ENCODE data around the gene MELTF.
A peak's percentile ranks its signal among the peaks of the same experiment; 100 is the strongest.

The MELTF gene

GRCh38 chr3:197006860-197007259 is 22.8 kb downstream of the MELTF start:
- no peak for TF ChIP-seq CTCF (IDR thresholded peaks at IDR 0.05; ENCODE audit: extremely low read depth, missing control alignments)
- DNase-seq (ENCODE audit: low spot score), result no peak

- DNase-seq (ENCODE audit: low spot score), result no peak
- TF ChIP-seq CTCF (IDR thresholded peaks at IDR 0.05; ENCODE audit: extremely low read depth, missing control alignments), result no peak
Observed at GRCh38 chr3:197006446-197006845, 23.2 kb downstream of the MELTF start.

- DNase-seq (ENCODE audit: low spot score), result no peak
Observed at GRCh38 chr3:197003461-197004385, 25.9 kb downstream of the MELTF start.

GRCh38 chr3:197002701-197003454 is 26.7 kb downstream of the MELTF start:
- peak; percentile 97 for TF ChIP-seq CTCF (IDR thresholded peaks at IDR 0.05; ENCODE audit: extremely low read depth, missing control alignments)
- peak; percentile 99 for DNase-seq (ENCODE audit: low spot score)

More at GRCh38 chr3:197003461-197004385, 25.9 kb downstream of the MELTF start:
- no peak for TF ChIP-seq CTCF (IDR thresholded peaks at IDR 0.05; ENCODE audit: extremely low read depth, missing control alignments)

GRCh38 chr3:197001972-197002700 is 27.5 kb downstream of the MELTF start:
- no peak for DNase-seq (ENCODE audit: low spot score)
- TF ChIP-seq CTCF (IDR thresholded peaks at IDR 0.05; ENCODE audit: extremely low read depth, missing control alignments), result no peak

- no peak for DNase-seq (ENCODE audit: low spot score)
- no peak for TF ChIP-seq CTCF (IDR thresholded peaks at IDR 0.05; ENCODE audit: extremely low read depth, missing control alignments)
Observed at GRCh38 chr3:197001106-197001971, 28.3 kb downstream of the MELTF start.

Measured in GM20000 (cell line).